GM23338 (cell line): Measurements from ENCODE around the gene ZDHHC7.

Source experiments
- CTCF ChIP-seq, 2 experiments: fragments of 200-600 bp in 1 of 2; sonication (generic) in 1 of 2; conservative IDR thresholded peaks; 2 replicates each; pipeline versions ENCODE4 v1.5.1 to v1.6.1; 2016 to 2017; ENCODE audit warnings: antibody characterized with exemption in 2 of 2, low read depth in 2 of 2, mild to moderate bottlenecking in 2 of 2, moderate library complexity in 1 of 2
- EZH2 ChIP-seq: fragments of 200-600 bp; sonication (generic); IDR thresholded peaks from one replicate; pipeline ENCODE4 v1.8.0; 2017; ENCODE audit warnings: antibody characterized with exemption, mild to moderate bottlenecking, low read depth; ENCODE audit not compliant: unreplicated experiment
- EZH2phosphoT487 ChIP-seq: fragments of 200-600 bp; sonication (generic); IDR thresholded peaks from one replicate; pipeline ENCODE4 v1.8.1; 2018; ENCODE audit warnings: antibody characterized with exemption; ENCODE audit not compliant: unreplicated experiment
- POLR2AphosphoS5 ChIP-seq: IDR thresholded peaks from 2 replicates; pipeline ENCODE4 v1.6.1; 2016; ENCODE audit warnings: antibody characterized with exemption, low read depth
- REST ChIP-seq: IDR thresholded peaks from one replicate; pipeline ENCODE4 v1.6.1; 2018; ENCODE audit warnings: antibody characterized with exemption; ENCODE audit not compliant: unreplicated experiment
- STAT1 ChIP-seq: IDR thresholded peaks from one replicate; pipeline ENCODE4 v1.6.1; 2016; ENCODE audit warnings: antibody characterized with exemption; ENCODE audit not compliant: unreplicated experiment

GRCh38 chr16:85045641-85046471 is 34.5 kb upstream of the ZDHHC7 start:
- TF ChIP-seq CTCF (conservative IDR thresholded peaks at IDR 0.05; ENCODE audit: low read depth in 2 of 2): no peak
- no peak for TF ChIP-seq EZH2phosphoT487
- no peak for TF ChIP-seq STAT1
- TF ChIP-seq EZH2: no peak
- no peak for TF ChIP-seq REST
- no peak for TF ChIP-seq POLR2AphosphoS5
